Measurements from ENCODE around the gene TOB1. TPM values are rescaled to one million over a fixed set of nuclear protein-coding genes. Genes with fewer than 3 reads are reported as not detected.
"Not testable (repeated sequence)": the region's sequence is repeated elsewhere in the genome, so short reads cannot be mapped to it uniquely, and the experiment has no call there.

TOB1 gene
- total RNA-seq, 1 experiment from 2014 or later: 31.6 TPM

DNA sequence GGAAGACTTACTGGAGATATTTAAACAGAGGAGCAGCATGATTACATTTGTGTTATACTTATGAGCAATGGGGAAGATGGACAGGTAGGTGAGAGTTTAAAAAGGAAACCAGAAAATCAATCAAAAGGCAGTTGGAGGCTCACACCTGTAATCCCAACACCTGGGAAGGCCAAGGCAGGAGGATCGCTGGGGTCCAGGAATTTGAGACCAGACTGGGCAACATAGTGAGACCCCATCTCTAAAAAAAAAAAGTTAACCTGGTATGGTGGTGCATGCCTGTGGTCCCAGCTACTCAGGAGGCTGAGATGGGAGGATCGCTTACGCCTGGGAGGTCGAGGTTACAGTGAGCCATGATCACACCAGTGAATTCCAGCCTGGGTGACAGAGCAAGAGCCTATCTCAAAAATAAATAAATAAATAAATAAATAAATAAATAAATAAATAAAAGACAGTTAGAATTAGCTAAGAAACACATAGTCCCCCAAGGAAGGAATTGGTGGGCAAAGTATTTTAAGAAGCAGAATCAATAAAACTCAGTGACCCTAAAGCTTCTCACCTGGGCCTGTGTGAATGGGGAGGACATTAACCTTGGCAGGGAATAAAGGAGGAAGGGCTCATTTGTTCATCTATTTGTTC lies 32.3 kb upstream of the TOB1 start:
- Histone ChIP-seq H2BK20ac (ENCODE audit: low read depth, low read length, poor library complexity, severe bottlenecking) (no peak overlapping the region), H2BK12ac (ENCODE audit: insufficient read length, low read depth, low read length) (no peak overlapping the region), H3K4me1 (ENCODE audit: insufficient read depth, low read length) (peaks cover 5% of the 10 kb centered on the region; the same call in 1 of the 2 replicates), H3K4ac (ENCODE audit: low read depth, low read length) (no peak overlapping the region), H3K14ac (ENCODE audit: insufficient read depth, low read length) (no peak overlapping the region), H2AFZ (ENCODE audit: low read length) (no peak overlapping the region), H3K27ac (ENCODE audit: insufficient read length, low read depth, low read length) (no peak overlapping the region), H3K4me2 (ENCODE audit: insufficient read depth, insufficient read length, low read length) (no peak overlapping the region), H3K27me3 (ENCODE audit: insufficient read depth, low read length) (no peaks in the 10 kb centered on the region), H4K8ac (replicated peaks; ENCODE audit: insufficient read length, low read depth, low read length) (no peak overlapping the region), H2BK15ac (ENCODE audit: low read depth, low read length) (no peak overlapping the region), H2AK5ac (ENCODE audit: insufficient read length, low read length) (no peak overlapping the region), H3K9ac (ENCODE audit: extremely low read depth, insufficient read length, low read length) (no peak overlapping the region), H3K56ac (ENCODE audit: insufficient read length, low read depth, low read length) (no peak overlapping the region), H4K91ac (ENCODE audit: insufficient read length, low read depth, low read length) (no peak overlapping the region), H3T11ph (ENCODE audit: low read length) (no peak overlapping the region), H4K5ac (ENCODE audit: insufficient read length, low read depth, low read length) (no peak overlapping the region), H3K23me2 (ENCODE audit: insufficient read length, low read depth, low read length, poor library complexity, severe bottlenecking) (no peaks in the 10 kb centered on the region), H3K18ac (ENCODE audit: insufficient read length, low read depth, low read length) (no peak overlapping the region), H4K20me1 (ENCODE audit: control insufficient read depth, insufficient read depth, insufficient read length) (no peaks in the 10 kb centered on the region), H3K79me1 (ENCODE audit: insufficient read depth, low read depth, low read length, poor library complexity, severe bottlenecking) (no peaks in the 10 kb centered on the region), H3K9me3 (ENCODE audit: control insufficient read depth, low read depth, low read length) (no peaks in the 10 kb centered on the region), H2BK5ac (ENCODE audit: insufficient read length, low read length) (no peak overlapping the region), H3K23ac (ENCODE audit: insufficient read length, low read depth, low read length) (no peak overlapping the region), H3K79me2 (ENCODE audit: insufficient read depth, low read length) (no peaks in the 10 kb centered on the region), H2BK120ac (ENCODE audit: low read depth, low read length, poor library complexity, severe bottlenecking) (no peak overlapping the region)
- DNase-seq: no peak
- no peak for TF ChIP-seq CTCF (conservative IDR thresholded peaks at IDR 0.05)
- H3K9me3 Mint-ChIP-seq: no peaks in the 10 kb centered on the region; a peak in 1 of 5 replicates
- H3K4me1 Mint-ChIP-seq: peaks cover 26 to 28% of the 10 kb centered on the region in 2 experiments
- H3K4me3 Mint-ChIP-seq: no peak overlapping the region
- no peaks in the 10 kb centered on the region for H3K36me3 Mint-ChIP-seq (ENCODE audit: insufficient read depth in 1 of 3, low read depth in 3 of 3)
- no peaks in the 10 kb centered on the region; the same call in 1 of the 2 replicates for H3K27me3 Mint-ChIP-seq (ENCODE audit: low read depth)
- WGBS (ENCODE audit: extremely low coverage, insufficient read length, low lambda C conversion rate): no CpG with 5 or more reads among the region's 4 CpGs
- peak overlapping the region in 1 of 3 experiments; percentile 18; a peak in 1 of 7 replicates for H3K27ac Mint-ChIP-seq

GRCh38 chr17:50894513-50894912 lies 28.4 kb upstream of the TOB1 start:
- not testable (repeated sequence) for H3K23me2 ChIP-seq (ENCODE audit: insufficient read length, low read depth, low read length, poor library complexity, severe bottlenecking); H3K14ac ChIP-seq (ENCODE audit: insufficient read depth, low read length); H3K9me3 ChIP-seq (ENCODE audit: control insufficient read depth, low read depth, low read length); H2AFZ ChIP-seq (ENCODE audit: low read length); H2BK120ac ChIP-seq (ENCODE audit: low read depth, low read length, poor library complexity, severe bottlenecking); H4K8ac ChIP-seq (replicated peaks; ENCODE audit: insufficient read length, low read depth, low read length); H3K79me2 ChIP-seq (ENCODE audit: insufficient read depth, low read length); H3K9ac ChIP-seq (ENCODE audit: extremely low read depth, insufficient read length, low read length); H3K4me1 ChIP-seq (ENCODE audit: insufficient read depth, low read length); H4K91ac ChIP-seq (ENCODE audit: insufficient read length, low read depth, low read length); DNase-seq; H3K9me3 Mint-ChIP-seq; H2BK15ac ChIP-seq (ENCODE audit: low read depth, low read length); H2BK20ac ChIP-seq (ENCODE audit: low read depth, low read length, poor library complexity, severe bottlenecking); H2BK12ac ChIP-seq (ENCODE audit: insufficient read length, low read depth, low read length); H4K5ac ChIP-seq (ENCODE audit: insufficient read length, low read depth, low read length); H3K27ac Mint-ChIP-seq; H2BK5ac ChIP-seq (ENCODE audit: insufficient read length, low read length); H3K4me2 ChIP-seq (ENCODE audit: insufficient read depth, insufficient read length, low read length); H3K4ac ChIP-seq (ENCODE audit: low read depth, low read length); H3K18ac ChIP-seq (ENCODE audit: insufficient read length, low read depth, low read length); H3K27me3 ChIP-seq (ENCODE audit: insufficient read depth, low read length); H3K36me3 Mint-ChIP-seq (ENCODE audit: insufficient read depth in 1 of 3, low read depth in 3 of 3); H3K56ac ChIP-seq (ENCODE audit: insufficient read length, low read depth, low read length); H3K79me1 ChIP-seq (ENCODE audit: insufficient read depth, low read depth, low read length, poor library complexity, severe bottlenecking); H3T11ph ChIP-seq (ENCODE audit: low read length); H3K4me3 Mint-ChIP-seq; H3K23ac ChIP-seq (ENCODE audit: insufficient read length, low read depth, low read length); H2AK5ac ChIP-seq (ENCODE audit: insufficient read length, low read length); H3K27me3 Mint-ChIP-seq (ENCODE audit: low read depth); H3K27ac ChIP-seq (ENCODE audit: insufficient read length, low read depth, low read length); H4K20me1 ChIP-seq (ENCODE audit: control insufficient read depth, insufficient read depth, insufficient read length)
- peaks cover 27 to 28% of the 10 kb centered on the region in 2 experiments for H3K4me1 Mint-ChIP-seq
- WGBS (ENCODE audit: extremely low coverage, insufficient read length, low lambda C conversion rate): no CpG with 5 or more reads among the region's 4 CpGs

Data from H9 (cell line).